Measurements from ENCODE around the gene SPATA6L.
"Not testable (repeated sequence)": the region's sequence is repeated elsewhere in the genome, so short reads cannot be mapped to it uniquely, and the experiment has no call there.

Gene SPATA6L

GRCh38 chr9:4674783-4675182 lies 8.5 kb upstream of the SPATA6L start:
- DNase-seq (ENCODE audit: low spot score), result no peak

GRCh38 chr9:4671737-4672136 lies 5.5 kb upstream of the SPATA6L start:
- DNase-seq (ENCODE audit: low spot score), result no peak

- DNase-seq (ENCODE audit: low spot score), result no peak
Observed at GRCh38 chr9:4670591-4670990, 4.3 kb upstream of the SPATA6L start.

GRCh38 chr9:4669890-4670289 lies 3.6 kb upstream of the SPATA6L start:
- DNase-seq (ENCODE audit: low spot score), result no peak

GRCh38 chr9:4668604-4669003 lies 2.3 kb upstream of the SPATA6L start:
- DNase-seq (ENCODE audit: low spot score), result no peak

GRCh38 chr9:4667681-4668080 lies 1.4 kb upstream of the SPATA6L start:
- DNase-seq (ENCODE audit: low spot score), result no peak

- peak; percentile 18 for DNase-seq (ENCODE audit: low spot score)
Observed at GRCh38 chr9:4665357-4665756, 923 bp downstream of the SPATA6L start.

- no peak for DNase-seq (ENCODE audit: low spot score)
Observed at GRCh38 chr9:4663956-4664355, 2.3 kb downstream of the SPATA6L start.

- no peak for DNase-seq (ENCODE audit: low spot score)
Observed at GRCh38 chr9:4662989-4663792, 3.1 kb downstream of the SPATA6L start.

- peak; percentile 87 for DNase-seq (ENCODE audit: low spot score)
Observed at GRCh38 chr9:4662108-4662988, 3.9 kb downstream of the SPATA6L start, which contains the start of gene PLPP6. Gene PLPP6 (plus strand): TSS chr9:4662294. CDS start chr9:4662376, 82 bp downstream.

- no peak for DNase-seq (ENCODE audit: low spot score)
Observed at GRCh38 chr9:4661611-4662010, 4.7 kb downstream of the SPATA6L start.

GRCh38 chr9:4661165-4661564 lies 5.1 kb downstream of the SPATA6L start:
- no peak for DNase-seq (ENCODE audit: low spot score)

GRCh38 chr9:4660665-4661064 lies 5.6 kb downstream of the SPATA6L start:
- DNase-seq (ENCODE audit: low spot score), result not testable (repeated sequence)

- DNase-seq (ENCODE audit: low spot score), result no peak
Observed at GRCh38 chr9:4657426-4658159, 8.7 kb downstream of the SPATA6L start.

- DNase-seq (ENCODE audit: low spot score), result no peak
Observed at GRCh38 chr9:4656621-4657020, 9.7 kb downstream of the SPATA6L start.

GRCh38 chr9:4656196-4656595 lies 10.1 kb downstream of the SPATA6L start:
- not testable (repeated sequence) for DNase-seq (ENCODE audit: low spot score)

- no peak for DNase-seq (ENCODE audit: low spot score)
Observed at GRCh38 chr9:4654538-4654937, 11.7 kb downstream of the SPATA6L start.

GRCh38 chr9:4654084-4654483 lies 12.2 kb downstream of the SPATA6L start:
- DNase-seq (ENCODE audit: low spot score), result no peak

GRCh38 chr9:4642351-4642750 lies 23.9 kb downstream of the SPATA6L start:
- no peak for DNase-seq (ENCODE audit: low spot score)

GRCh38 chr9:4640027-4640426 lies 26.3 kb downstream of the SPATA6L start:
- DNase-seq (ENCODE audit: low spot score), result no peak

GRCh38 chr9:4639420-4639819 lies 26.9 kb downstream of the SPATA6L start:
- DNase-seq (ENCODE audit: low spot score), result no peak

- no peak for DNase-seq (ENCODE audit: low spot score)
Observed at GRCh38 chr9:4638968-4639367, 27.3 kb downstream of the SPATA6L start.
